K562 (cell line): ENCODE data around the gene AKAP10. TPM values are rescaled to one million over a fixed set of nuclear protein-coding genes. Genes with fewer than 3 reads are reported as not detected.

ENCODE experiments used
- ATF1 ChIP-seq, 2 experiments: fragments of 450-650 bp in 1 of 2; IDR thresholded peaks; 2 replicates each; pipeline ENCODE4 v1.6.1; 2016; ENCODE audit warnings: missing compliant biosample characterization in 1 of 2, missing genetic modification characterization in 1 of 2
- BRD9 ChIP-seq: fragments of 450-650 bp; IDR thresholded peaks from 2 replicates; pipeline ENCODE4 v1.6.1; 2018; ENCODE audit warnings: low read depth; ENCODE audit not compliant: partially characterized antibody
- CBFA2T3 ChIP-seq: fragments of 450-650 bp; IDR thresholded peaks from 2 replicates; pipeline ENCODE4 v1.6.1; 2017
- DMBX1 ChIP-seq: fragments of 250-450 bp; sonication (Bioruptor Pico); IDR thresholded peaks from 2 replicates; pipeline ENCODE4 v1.8.0; 2022; ENCODE audit warnings: inconsistent platforms, mild to moderate bottlenecking, moderate library complexity, borderline replicate concordance
- HEY1 ChIP-seq: fragments of 250-450 bp; sonication (Bioruptor Pico); IDR thresholded peaks from 2 replicates; pipeline ENCODE4 v1.5.0; 2020; ENCODE audit warnings: mild to moderate bottlenecking, moderate library complexity, borderline replicate concordance
- NCOA1 ChIP-seq: fragments of 450-650 bp; IDR thresholded peaks from 2 replicates; pipeline ENCODE4 v1.6.1; 2016; ENCODE audit warnings: low read depth
- NFIC ChIP-seq: fragments of 450-650 bp; IDR thresholded peaks from 2 replicates; pipeline ENCODE4 v1.6.1; 2017; ENCODE audit warnings: mild to moderate bottlenecking, inconsistent platforms
- PCBP1 ChIP-seq: fragments of 200-400 bp; formaldehyde crosslinking; IDR thresholded peaks from 2 replicates; pipeline ENCODE4 v1.6.1; 2018; ENCODE audit warnings: mild to moderate bottlenecking, low read depth, low read length; ENCODE audit not compliant: poor library complexity, severe bottlenecking
- PTRF ChIP-seq: fragments of 450-650 bp; IDR thresholded peaks from 2 replicates; pipeline ENCODE4 v1.6.1; 2016; ENCODE audit warnings: mild to moderate bottlenecking, missing genetic modification characterization, missing compliant biosample characterization
- RAD21 ChIP-seq, 2 experiments: fragments of 250-450 bp in 1 of 2; fragments of 450-650 bp in 1 of 2; sonication (Bioruptor Pico) in 1 of 2; formaldehyde crosslinking in 1 of 2; IDR thresholded peaks in 1 of 2; conservative IDR thresholded peaks in 1 of 2; 2 replicates each; pipeline versions ENCODE4 v1.4.0 to v1.8.0; 2020 to 2022; ENCODE audit warnings: mild to moderate bottlenecking in 2 of 2, moderate library complexity in 1 of 2
- RCOR1 ChIP-seq, 2 experiments: IDR thresholded peaks; 2 replicates each; pipeline ENCODE4 v1.6.1; 2012; ENCODE audit warnings: low read depth in 2 of 2, low read length in 2 of 2, borderline replicate concordance in 1 of 2, improper control_type of control experiment in 1 of 2
- SRSF3 ChIP-seq: fragments of 200-400 bp; formaldehyde crosslinking; IDR thresholded peaks from 2 replicates; pipeline ENCODE4 v1.6.1; 2016; ENCODE audit warnings: mild to moderate bottlenecking, low read length, moderate library complexity; ENCODE audit not compliant: insufficient read depth
- THRAP3 ChIP-seq: fragments of 450-650 bp; IDR thresholded peaks from 2 replicates; pipeline ENCODE4 v1.6.1; 2016; ENCODE audit warnings: mild to moderate bottlenecking, inconsistent platforms, borderline replicate concordance
- ZNF146 ChIP-seq: IDR thresholded peaks from one replicate; pipeline ENCODE4 v1.6.1; 2018; ENCODE audit warnings: missing compliant biosample characterization; ENCODE audit not compliant: unreplicated experiment
- ZNF175 ChIP-seq: fragments of 200-800 bp; sonication (Bioruptor generic); IDR thresholded peaks from 2 replicates; pipeline ENCODE4 v1.6.1; 2016; ENCODE audit warnings: low read depth, mild to moderate bottlenecking, missing genetic modification characterization, missing compliant biosample characterization
- ZNF224 ChIP-seq: sonication (generic); formaldehyde crosslinking; IDR thresholded peaks from 2 replicates; pipeline ENCODE4 v1.8.0; 2022; ENCODE audit warnings: mild to moderate bottlenecking, missing genetic modification reagents
- ZNF23 ChIP-seq: fragments of 250-450 bp; sonication (Bioruptor Pico); IDR thresholded peaks from 2 replicates; pipeline ENCODE4 v1.4.0; 2020; ENCODE audit warnings: mild to moderate bottlenecking
- ZNF551 ChIP-seq: fragments of 250-450 bp; sonication (Bioruptor Pico); IDR thresholded peaks from 2 replicates; pipeline ENCODE4 v1.5.0; 2021; ENCODE audit warnings: mild to moderate bottlenecking, moderate library complexity
- ZNF644 ChIP-seq: fragments of 200-800 bp; sonication (Bioruptor generic); IDR thresholded peaks from 2 replicates; pipeline ENCODE4 v1.6.1; 2016; ENCODE audit warnings: low read depth, missing genetic modification characterization, missing compliant biosample characterization
- polyA plus RNA-seq, 8 experiments: library from polyadenylated mRNA; depleted of rRNA in 4 of 8; stranded (reverse) in 5 of 8; unstranded in 3 of 8; fragments of >200 nt; fragmentation: Nextera tagmentation in 2 of 8; fragmentation: Illumina TruSeq in 1 of 8; extraction: Ambion mirVana in 2 of 8; extraction: Trizol in 1 of 8; gene quantifications; 2 replicates each; pipeline versions ENCODE4 v1.2.1 to v1.2.3, GENCODE V29; 2011 to 2014; ENCODE audit warnings: inconsistent platforms in 1 of 8, missing spikeins in 1 of 8
- total RNA-seq, 7 experiments: library from RNA; depleted of rRNA in 6 of 7; stranded (reverse); fragments of >200 nt in 6 of 7; fragmentation: Illumina TruSeq in 2 of 7; extraction: Trizol in 2 of 7; gene quantifications; 2 replicates each; pipeline versions ENCODE4 v1.2.1 to v1.2.3, GENCODE V29; 2011 to 2021; ENCODE audit warnings: low replicate concordance in 1 of 7
- TF ChIP-seq, protein P1 (sequence below): fragments of 450-650 bp; IDR thresholded peaks from 2 replicates; pipeline ENCODE4 v1.6.1; 2016; ENCODE audit warnings: antibody characterized with exemption
- TF ChIP-seq, protein P2 (sequence below): fragments of 450-650 bp; conservative IDR thresholded peaks from 2 replicates; pipeline ENCODE4 v1.6.1; 2016; ENCODE audit warnings: missing genetic modification characterization, low read depth, mild to moderate bottlenecking, control low read depth, missing compliant biosample characterization
- TF ChIP-seq, protein P3 (sequence below): fragments of 250-450 bp; sonication (Bioruptor Pico); IDR thresholded peaks from 2 replicates; pipeline ENCODE4 v1.8.0; 2021; ENCODE audit warnings: moderate library complexity, mild to moderate bottlenecking, inconsistent platforms
- TF ChIP-seq, protein P4 (sequence below): fragments of 450-650 bp; IDR thresholded peaks from 2 replicates; pipeline ENCODE4 v1.6.1; 2016; ENCODE audit warnings: low read depth, mild to moderate bottlenecking, moderate library complexity
- TF ChIP-seq, protein P5 (sequence below), 2 experiments: fragments of 450-650 bp in 1 of 2; sonication (generic) in 1 of 2; formaldehyde crosslinking in 1 of 2; IDR thresholded peaks in 1 of 2; conservative IDR thresholded peaks in 1 of 2; 2 replicates each; pipeline versions ENCODE4 v1.6.1 to v1.8.1; 2016 to 2023; ENCODE audit warnings: mild to moderate bottlenecking in 2 of 2, moderate library complexity in 2 of 2, inconsistent platforms in 1 of 2, missing genetic modification reagents in 1 of 2

Gene AKAP10
- total and polyA plus RNA-seq, 9 of the 15 experiments (the other 6 are each of a cell fraction or from before 2014, with no cell fraction given) = 4.0 to 20.3 (median 8.2) TPM

DNA sequence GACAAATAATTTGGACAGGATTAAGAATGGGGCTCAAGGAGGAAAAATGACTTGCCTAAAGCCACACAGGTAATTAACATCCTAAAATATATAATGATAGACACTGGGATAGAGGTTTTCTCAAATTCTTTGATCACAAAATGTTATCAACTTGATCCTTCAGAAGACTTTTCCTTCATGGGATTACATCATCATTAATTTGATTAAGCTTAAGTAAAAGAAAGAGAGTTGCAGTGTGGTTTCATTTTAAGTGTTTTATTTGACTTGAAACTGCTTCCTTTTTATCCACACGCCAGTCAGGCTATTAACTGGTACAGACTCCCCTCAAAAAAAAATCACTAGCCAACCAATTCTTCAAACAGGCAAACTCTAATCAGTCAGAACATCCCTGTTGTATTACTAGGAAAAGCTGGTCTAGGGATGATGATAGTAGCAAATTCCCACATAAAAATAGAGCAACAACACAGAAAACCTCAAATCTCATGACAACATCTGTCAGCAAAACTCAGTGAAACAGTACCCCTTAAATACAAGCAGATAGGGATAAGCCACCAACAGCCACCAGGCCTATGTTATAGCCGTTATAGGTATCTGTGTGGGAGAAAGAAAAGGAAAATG, 32.5 kb downstream of the AKAP10 start (continued):
- TF ChIP-seq, protein P1, sequence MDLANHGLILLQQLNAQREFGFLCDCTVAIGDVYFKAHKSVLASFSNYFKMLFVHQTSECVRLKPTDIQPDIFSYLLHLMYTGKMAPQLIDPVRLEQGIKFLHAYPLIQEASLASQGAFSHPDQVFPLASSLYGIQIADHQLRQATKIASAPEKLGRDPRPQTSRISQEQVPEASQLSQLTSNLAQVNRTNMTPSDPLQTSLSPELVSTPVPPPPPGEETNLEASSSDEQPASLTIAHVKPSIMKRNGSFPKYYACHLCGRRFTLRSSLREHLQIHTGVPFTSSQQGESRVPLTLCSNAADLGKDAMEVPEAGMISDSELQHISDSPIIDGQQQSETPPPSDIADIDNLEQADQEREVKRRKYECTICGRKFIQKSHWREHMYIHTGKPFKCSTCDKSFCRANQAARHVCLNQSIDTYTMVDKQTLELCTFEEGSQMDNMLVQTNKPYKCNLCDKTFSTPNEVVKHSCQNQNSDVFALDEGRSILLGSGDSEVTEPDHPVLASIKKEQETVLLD = no peak
- peak; percentile 90 for TF ChIP-seq CBFA2T3
- TF ChIP-seq, protein P2, sequence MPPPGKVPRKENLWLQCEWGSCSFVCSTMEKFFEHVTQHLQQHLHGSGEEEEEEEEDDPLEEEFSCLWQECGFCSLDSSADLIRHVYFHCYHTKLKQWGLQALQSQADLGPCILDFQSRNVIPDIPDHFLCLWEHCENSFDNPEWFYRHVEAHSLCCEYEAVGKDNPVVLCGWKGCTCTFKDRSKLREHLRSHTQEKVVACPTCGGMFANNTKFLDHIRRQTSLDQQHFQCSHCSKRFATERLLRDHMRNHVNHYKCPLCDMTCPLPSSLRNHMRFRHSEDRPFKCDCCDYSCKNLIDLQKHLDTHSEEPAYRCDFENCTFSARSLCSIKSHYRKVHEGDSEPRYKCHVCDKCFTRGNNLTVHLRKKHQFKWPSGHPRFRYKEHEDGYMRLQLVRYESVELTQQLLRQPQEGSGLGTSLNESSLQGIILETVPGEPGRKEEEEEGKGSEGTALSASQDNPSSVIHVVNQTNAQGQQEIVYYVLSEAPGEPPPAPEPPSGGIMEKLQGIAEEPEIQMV = no peak
- TF ChIP-seq DMBX1 (CRISPR knock-in tag) = no peak
- no peak for TF ChIP-seq ZNF644 (tag)
- 0 out of 2 replicates have a peak, but pooled peaks have one; percentile 20 for TF ChIP-seq NFIC
- TF ChIP-seq PTRF (tag) = no peak
- TF ChIP-seq, protein P3, sequence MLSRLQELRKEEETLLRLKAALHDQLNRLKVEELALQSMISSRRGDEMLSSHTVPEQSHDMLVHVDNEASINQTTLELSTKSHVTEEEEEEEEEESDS (CRISPR knock-in tag) = no peak
- no peak for TF ChIP-seq RAD21 (CRISPR knock-in tag; conservative IDR thresholded peaks at IDR 0.05 in 1 of 2, IDR thresholded peaks at IDR 0.05 in 1 of 2)
- no peak for TF ChIP-seq NCOA1
- TF ChIP-seq BRD9 = no peak
- no peak for TF ChIP-seq ZNF175 (CRISPR knock-in tag)
- TF ChIP-seq ZNF224 = no peak
- no peak for TF ChIP-seq ATF1 (CRISPR knock-in tag; IDR thresholded peaks at IDR 0.05)
- TF ChIP-seq ATF1 (tag; IDR thresholded peaks at IDR 0.05) = no peak
- TF ChIP-seq, protein P4, sequence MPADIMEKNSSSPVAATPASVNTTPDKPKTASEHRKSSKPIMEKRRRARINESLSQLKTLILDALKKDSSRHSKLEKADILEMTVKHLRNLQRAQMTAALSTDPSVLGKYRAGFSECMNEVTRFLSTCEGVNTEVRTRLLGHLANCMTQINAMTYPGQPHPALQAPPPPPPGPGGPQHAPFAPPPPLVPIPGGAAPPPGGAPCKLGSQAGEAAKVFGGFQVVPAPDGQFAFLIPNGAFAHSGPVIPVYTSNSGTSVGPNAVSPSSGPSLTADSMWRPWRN = no peak
- no peak for TF ChIP-seq ZNF146 (CRISPR knock-in tag)
- no peak for TF ChIP-seq PCBP1
- no peak for TF ChIP-seq THRAP3
- no peak for TF ChIP-seq ZNF23 (CRISPR knock-in tag)
- TF ChIP-seq ZNF551 (CRISPR knock-in tag) = no peak
- TF ChIP-seq, protein P5, sequence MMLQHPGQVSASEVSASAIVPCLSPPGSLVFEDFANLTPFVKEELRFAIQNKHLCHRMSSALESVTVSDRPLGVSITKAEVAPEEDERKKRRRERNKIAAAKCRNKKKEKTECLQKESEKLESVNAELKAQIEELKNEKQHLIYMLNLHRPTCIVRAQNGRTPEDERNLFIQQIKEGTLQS (IDR thresholded peaks at IDR 0.05) = peak; percentile 69
- TF ChIP-seq, protein P5 (CRISPR knock-in tag; conservative IDR thresholded peaks at IDR 0.05) = no peak
- no peak for TF ChIP-seq SRSF3
- TF ChIP-seq RCOR1 (IDR thresholded peaks at IDR 0.05; ENCODE audit: borderline replicate concordance in 1 of 2, low read depth in 2 of 2, low read length in 2 of 2) = 0 out of 4 replicates have a peak, but pooled peaks of 1 of the 2 experiments have one; percentile 7
- no peak for TF ChIP-seq HEY1 (CRISPR knock-in tag)
